ENCODE data around the gene ADAMTS10.
"Not testable (repeated sequence)": the region's sequence is repeated elsewhere in the genome, so short reads cannot be mapped to it uniquely, and the experiment has no call there.

Gene ADAMTS10

GRCh38 chr19:8558325-8558724 lies 52.2 kb downstream of the ADAMTS10 start:
- DNase-seq (ENCODE audit: low read depth) = no peak

GRCh38 chr19:8557642-8558238 lies 52.8 kb downstream of the ADAMTS10 start:
- DNase-seq (ENCODE audit: low read depth) = no peak

- not testable (repeated sequence) for DNase-seq (ENCODE audit: low read depth)
Observed at GRCh38 chr19:8553729-8554128, 56.8 kb downstream of the ADAMTS10 start.

GRCh38 chr19:8552810-8553209 lies 57.7 kb downstream of the ADAMTS10 start:
- peak; percentile 43 for DNase-seq (ENCODE audit: low read depth)

GRCh38 chr19:8550070-8550469 lies 60.4 kb downstream of the ADAMTS10 start:
- no peak for DNase-seq (ENCODE audit: low read depth)

- DNase-seq (ENCODE audit: low read depth) = no peak
Observed at GRCh38 chr19:8545743-8546142, 64.8 kb downstream of the ADAMTS10 start.

GRCh38 chr19:8544168-8544567 lies 66.3 kb downstream of the ADAMTS10 start:
- DNase-seq (ENCODE audit: low read depth) = no peak

GRCh38 chr19:8539621-8540149 lies 70.8 kb downstream of the ADAMTS10 start:
- DNase-seq (ENCODE audit: low read depth) = no peak

GRCh38 chr19:8537099-8537498 lies 73.4 kb downstream of the ADAMTS10 start:
- no peak for DNase-seq (ENCODE audit: low read depth)

GRCh38 chr19:8536282-8536681 lies 74.2 kb downstream of the ADAMTS10 start:
- DNase-seq (ENCODE audit: low read depth) = no peak

GRCh38 chr19:8532225-8532624 lies 78.3 kb downstream of the ADAMTS10 start:
- DNase-seq (ENCODE audit: low read depth) = no peak

GRCh38 chr19:8531470-8531869 lies 79.0 kb downstream of the ADAMTS10 start:
- DNase-seq (ENCODE audit: low read depth) = no peak

All from amniotic epithelial cell (primary cell).